ENCODE results near the gene CDK17.
A peak's percentile ranks its signal among the peaks of the same experiment; 100 is the strongest.
"Not testable (repeated sequence)": the region's sequence is repeated elsewhere in the genome, so short reads cannot be mapped to it uniquely, and the experiment has no call there.

Gene CDK17

GRCh38 chr12:96417688-96418087 is 17.4 kb upstream of the CDK17 start:
- not testable (repeated sequence) for DNase-seq

GRCh38 chr12:96416033-96416799 is 16.0 kb upstream of the CDK17 start:
- DNase-seq, result no peak

DNA sequence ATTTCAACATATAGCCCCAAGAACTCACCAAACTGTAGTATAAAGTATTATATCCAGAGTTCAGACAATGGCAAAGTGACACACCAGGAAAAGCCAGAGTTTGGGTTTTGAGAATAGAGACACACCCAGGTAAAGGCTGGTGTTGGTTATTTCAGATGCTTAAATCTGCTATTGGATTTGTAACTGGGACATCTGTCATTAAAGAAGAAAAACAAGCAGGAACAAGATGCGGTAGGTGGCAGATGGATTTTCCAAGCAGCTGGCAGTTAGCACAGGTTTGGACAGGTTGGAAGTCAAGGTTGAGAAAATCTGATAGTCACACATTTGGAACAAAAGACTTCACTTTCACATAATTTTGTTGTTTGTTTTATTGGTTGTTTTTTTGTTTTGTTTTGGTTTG is 14.4 kb upstream of the CDK17 start:
- DNase-seq, result no peak

GRCh38 chr12:96412431-96412830 is 12.2 kb upstream of the CDK17 start:
- DNase-seq, result no peak

GRCh38 chr12:96409731-96410130 is 9.5 kb upstream of the CDK17 start:
- DNase-seq, result no peak

DNA sequence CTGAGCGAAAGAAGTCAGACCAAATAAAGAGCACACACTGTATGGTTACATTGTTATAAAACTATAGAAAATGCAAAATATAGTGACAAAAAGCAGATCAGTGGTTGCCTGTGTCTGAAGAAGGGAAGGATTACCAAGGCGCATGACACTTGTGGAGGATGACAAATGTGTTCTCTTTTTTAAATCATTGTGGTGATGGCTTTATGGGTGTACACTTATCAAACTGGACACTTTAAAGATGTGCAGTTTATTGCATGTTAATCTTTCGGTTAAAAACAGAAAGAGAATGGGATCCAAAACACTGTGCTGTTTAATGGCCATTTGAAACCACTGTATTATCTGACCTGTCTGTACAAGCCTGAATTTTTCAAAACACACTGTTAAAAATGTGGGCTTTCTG is 8.8 kb upstream of the CDK17 start:
- DNase-seq, result no peak

- not testable (repeated sequence) for DNase-seq
Observed at GRCh38 chr12:96407429-96408097, 7.3 kb upstream of the CDK17 start.

DNA sequence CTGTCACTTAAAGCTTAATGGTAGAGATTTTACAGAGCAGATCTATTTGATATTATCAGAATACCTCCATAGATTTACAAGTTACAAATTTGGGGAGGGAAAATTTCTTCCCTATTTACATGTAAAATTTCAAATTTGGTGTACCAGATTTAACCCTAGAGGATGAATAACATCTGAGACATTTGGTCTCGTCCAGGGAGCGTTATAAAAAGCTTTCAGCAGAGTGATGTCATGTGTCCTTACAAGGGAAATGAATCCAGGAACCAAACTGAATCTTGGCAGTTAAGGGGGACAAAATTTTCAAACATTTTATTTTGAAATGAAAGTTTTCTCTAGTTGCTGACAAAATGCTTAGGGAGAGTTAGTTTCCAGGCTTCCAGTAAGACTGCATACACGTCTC is 4.5 kb upstream of the CDK17 start:
- DNase-seq, result no peak

GRCh38 chr12:96403870-96404269 is 3.6 kb upstream of the CDK17 start:
- no peak for DNase-seq

GRCh38 chr12:96402522-96402921 is 2.3 kb upstream of the CDK17 start:
- not testable (repeated sequence) for DNase-seq

DNA sequence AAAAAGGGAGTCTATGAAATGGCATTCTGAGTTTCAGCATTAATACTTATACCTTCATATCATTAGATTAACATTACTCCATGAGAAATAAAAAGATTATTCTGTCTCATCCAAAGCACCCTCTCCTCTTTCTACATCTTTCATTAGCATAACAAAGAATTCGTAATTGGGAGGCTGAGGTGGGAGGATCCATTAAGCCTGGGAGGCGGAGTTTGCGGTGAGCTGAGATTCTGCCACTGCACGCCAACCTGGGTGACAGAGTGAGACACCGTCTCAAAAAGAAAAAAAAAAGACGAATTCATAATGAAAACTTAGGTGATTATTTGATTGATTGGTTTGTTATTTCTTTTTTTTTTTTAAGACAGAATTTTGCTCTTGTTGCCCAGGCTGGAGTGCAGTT is 1.8 kb upstream of the CDK17 start:
- DNase-seq, result no peak

DNA sequence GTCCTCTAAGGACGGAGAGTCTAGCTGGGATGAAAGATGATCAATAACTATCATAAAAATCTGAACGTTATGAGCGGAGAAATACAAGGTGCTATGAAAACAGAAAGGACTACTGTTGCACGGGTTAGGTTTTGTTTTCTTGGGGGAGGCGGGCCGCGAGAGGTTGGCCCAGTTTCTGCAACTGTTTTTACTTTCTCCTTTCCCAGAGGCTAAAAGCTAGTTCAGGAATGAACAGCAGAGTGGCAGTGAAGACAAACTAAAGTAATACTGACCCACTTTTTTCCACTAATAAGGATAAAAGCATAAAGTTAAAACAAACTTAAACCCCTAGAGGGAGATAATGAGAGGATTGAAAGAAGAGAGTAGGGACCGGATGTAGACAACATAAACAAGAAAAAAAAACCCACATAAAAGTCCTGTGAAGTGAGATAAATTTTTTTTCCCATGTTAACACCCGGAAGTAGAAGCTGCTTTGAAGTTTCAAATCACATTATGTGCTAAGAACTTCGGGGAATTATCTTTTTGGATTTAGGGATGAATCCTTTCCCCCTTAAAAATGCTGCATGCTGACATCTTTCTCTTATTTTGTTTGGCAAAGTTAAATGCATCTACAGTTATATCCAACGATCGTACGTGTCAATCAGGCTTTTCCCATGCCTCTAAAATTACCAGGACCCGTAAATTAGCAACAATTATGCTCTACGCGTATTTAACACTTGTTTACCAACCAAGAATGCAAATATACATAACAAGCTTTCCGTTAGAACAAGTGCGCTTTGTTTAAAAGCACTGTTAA is 1.0 kb upstream of the CDK17 start:
- peak; percentile 52 to 54 for DNase-seq

DNA sequence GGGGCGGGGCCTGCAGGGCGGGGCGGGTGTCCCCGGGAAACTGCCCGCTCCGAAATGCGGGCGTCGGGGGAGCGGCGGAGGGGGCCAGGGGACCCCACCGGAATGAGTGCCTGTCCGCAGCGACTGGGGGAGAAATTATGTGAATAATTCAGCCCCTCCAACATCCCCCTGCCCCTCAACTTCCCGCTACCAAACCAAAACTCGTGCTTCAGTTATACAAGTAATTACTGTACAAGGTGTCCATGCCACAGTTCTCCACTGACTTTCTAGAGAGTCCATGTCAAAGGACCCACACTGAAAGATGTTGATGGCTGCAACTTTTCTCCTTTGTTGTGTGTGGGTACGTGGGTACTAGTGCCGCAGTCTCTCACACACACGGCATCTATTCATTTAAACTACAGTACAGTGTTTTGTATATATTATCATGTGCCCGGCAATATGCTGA is 414 bp upstream of the CDK17 start:
- no peak for DNase-seq

GRCh38 chr12:96399120-96399918 is 920 bp downstream of the CDK17 start:
- peak; percentile 76 to 79 for DNase-seq

GRCh38 chr12:96398424-96399119 is 1.7 kb downstream of the CDK17 start:
- no peak for DNase-seq

DNA sequence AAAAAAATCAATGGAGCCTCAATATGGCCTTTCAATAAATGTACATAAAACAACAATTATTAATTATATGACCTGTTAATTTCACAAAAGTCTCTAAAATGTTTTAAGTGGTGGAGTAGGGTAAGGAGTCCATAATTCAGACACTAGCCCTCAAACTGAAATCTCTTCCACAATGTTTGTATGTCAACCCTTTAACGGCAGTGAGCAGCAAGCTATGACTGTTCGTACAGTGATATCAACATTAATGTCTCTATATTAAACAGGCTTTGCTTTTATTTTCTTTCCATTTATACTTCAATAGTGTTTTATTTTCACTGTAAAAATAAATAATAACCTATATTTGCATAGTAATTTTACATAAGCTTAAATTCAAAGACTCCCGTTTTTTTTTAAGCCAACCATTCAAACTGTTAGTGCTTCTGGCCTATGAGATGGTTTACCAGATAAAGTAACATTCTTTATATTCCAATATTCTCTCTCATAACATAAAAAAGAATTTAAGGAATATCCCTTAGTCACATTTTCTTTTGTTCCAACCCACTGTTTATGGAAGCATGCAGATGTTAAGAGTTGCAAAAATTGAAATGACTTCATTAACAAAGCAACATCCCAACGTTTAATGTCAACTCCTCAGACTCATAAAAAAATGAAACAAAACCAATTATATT is 2.3 kb downstream of the CDK17 start:
- no peak for DNase-seq

GRCh38 chr12:96396914-96397313 is 3.3 kb downstream of the CDK17 start:
- DNase-seq, result no peak

- DNase-seq, result no peak
Observed at GRCh38 chr12:96396209-96396608, 4.0 kb downstream of the CDK17 start.

GRCh38 chr12:96395236-96395635 is 5.0 kb downstream of the CDK17 start:
- DNase-seq, result no peak

GRCh38 chr12:96393229-96393628 is 7.0 kb downstream of the CDK17 start:
- not testable (repeated sequence) for DNase-seq

DNA sequence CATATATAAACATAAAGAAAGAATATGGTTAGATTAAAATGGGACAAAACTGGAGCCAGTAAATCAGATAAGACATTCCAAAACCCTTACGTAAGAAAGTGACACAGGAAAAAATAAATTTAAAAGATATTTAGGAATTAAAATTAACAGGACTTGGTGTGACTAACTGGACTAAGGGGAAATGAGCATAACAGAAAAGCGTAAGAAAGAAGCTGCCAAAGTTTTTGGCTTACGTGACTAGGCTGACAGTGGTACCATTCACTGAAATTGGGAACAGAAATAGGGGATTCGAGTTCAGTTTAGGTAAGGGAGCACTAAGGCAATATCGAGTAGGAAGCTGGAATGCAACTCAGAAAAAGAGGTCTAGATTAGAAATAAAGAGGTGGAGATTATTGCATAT is 7.8 kb downstream of the CDK17 start:
- DNase-seq, result no peak

GRCh38 chr12:96387981-96388380 is 12.3 kb downstream of the CDK17 start:
- DNase-seq, result no peak
